Rectal smooth muscle tissue (tissue), 1 donor: ENCODE measurements around the gene ODAD4.

Experiments
- H3K27ac ChIP-seq: one replicate; pipeline ENCODE4 v1.7.0; 2013; ENCODE audit warnings: low read depth, low read length, inconsistent platforms
- H3K27me3 ChIP-seq: one replicate; pipeline ENCODE4 v1.7.0; 2013; ENCODE audit warnings: low read length; ENCODE audit not compliant: control insufficient read depth, insufficient read depth
- H3K36me3 ChIP-seq: one replicate; pipeline ENCODE4 v1.7.0; 2013; ENCODE audit warnings: low read length; ENCODE audit not compliant: control insufficient read depth, insufficient read depth
- H3K4me1 ChIP-seq: one replicate; pipeline ENCODE4 v1.7.0; 2013; ENCODE audit warnings: low read length; ENCODE audit not compliant: control insufficient read depth, insufficient read depth
- H3K4me3 ChIP-seq: one replicate; pipeline ENCODE4 v1.7.0; 2013; ENCODE audit warnings: low read length
- H3K9ac ChIP-seq: one replicate; pipeline ENCODE4 v1.7.0; 2013; ENCODE audit warnings: low read length

ODAD4 gene

GRCh38 chr17:41904242-41904841 is 26.1 kb upstream of the ODAD4 start:
- Histone ChIP-seq H3K27me3 (no peaks in the 10 kb centered on the region), H3K4me3 (no peak overlapping the region), H3K27ac (no peak overlapping the region), H3K36me3 (peaks cover 20% of the 10 kb centered on the region), H3K9ac (no peak overlapping the region), H3K4me1 (no peaks in the 10 kb centered on the region)

- Histone ChIP-seq H3K4me3 (no peak overlapping the region), H3K4me1 (no peaks in the 10 kb centered on the region), H3K36me3 (peaks cover 25% of the 10 kb centered on the region), H3K9ac (no peak overlapping the region), H3K27ac (no peak overlapping the region), H3K27me3 (no peaks in the 10 kb centered on the region)
These were observed 25.2 kb upstream of the ODAD4 start for GRCh38 chr17:41905172-41905571.

- Histone ChIP-seq H3K27me3 (no peaks in the 10 kb centered on the region), H3K36me3 (peaks cover 33% of the 10 kb centered on the region), H3K9ac (no peak overlapping the region), H3K4me1 (no peaks in the 10 kb centered on the region), H3K4me3 (no peak overlapping the region), H3K27ac (no peak overlapping the region)
These were observed 23.8 kb upstream of the ODAD4 start for GRCh38 chr17:41906465-41907184.

- H3K36me3 ChIP-seq: peaks cover 32% of the 10 kb centered on the region
- no peaks in the 10 kb centered on the region for H3K4me1 ChIP-seq
- H3K4me3 ChIP-seq: no peak overlapping the region
- no peak overlapping the region for H3K27ac ChIP-seq
- H3K27me3 ChIP-seq: no peaks in the 10 kb centered on the region
- no peak overlapping the region for H3K9ac ChIP-seq
These were observed 23.2 kb upstream of the ODAD4 start for GRCh38 chr17:41907185-41907556.

GRCh38 chr17:41907633-41908539 is 22.5 kb upstream of the ODAD4 start:
- H3K4me3 ChIP-seq: no peak overlapping the region
- H3K4me1 ChIP-seq: no peaks in the 10 kb centered on the region
- no peak overlapping the region for H3K27ac ChIP-seq
- H3K36me3 ChIP-seq: peaks cover 39% of the 10 kb centered on the region
- H3K9ac ChIP-seq: no peak overlapping the region
- no peaks in the 10 kb centered on the region for H3K27me3 ChIP-seq

- Histone ChIP-seq H3K4me3 (no peak overlapping the region), H3K9ac (no peak overlapping the region), H3K27me3 (no peaks in the 10 kb centered on the region), H3K27ac (no peak overlapping the region), H3K36me3 (peaks cover 44% of the 10 kb centered on the region), H3K4me1 (no peaks in the 10 kb centered on the region)
These were observed 21.3 kb upstream of the ODAD4 start for GRCh38 chr17:41909088-41909487.

- no peak overlapping the region for H3K4me3 ChIP-seq
- no peaks in the 10 kb centered on the region for H3K27me3 ChIP-seq
- peaks cover 35% of the 10 kb centered on the region for H3K36me3 ChIP-seq
- H3K4me1 ChIP-seq: no peaks in the 10 kb centered on the region
- no peak overlapping the region for H3K27ac ChIP-seq
- H3K9ac ChIP-seq: no peak overlapping the region
These were observed 19.6 kb upstream of the ODAD4 start for GRCh38 chr17:41910701-41911391.

GRCh38 chr17:41912925-41913324 is 17.5 kb upstream of the ODAD4 start:
- Histone ChIP-seq H3K27ac (no peak overlapping the region), H3K4me1 (peaks cover 4% of the 10 kb centered on the region), H3K27me3 (no peaks in the 10 kb centered on the region), H3K4me3 (no peak overlapping the region), H3K9ac (no peak overlapping the region), H3K36me3 (peaks cover 34% of the 10 kb centered on the region)

- Histone ChIP-seq H3K9ac (no peak overlapping the region), H3K4me1 (peaks cover 4% of the 10 kb centered on the region), H3K36me3 (peaks cover 34% of the 10 kb centered on the region), H3K27ac (no peak overlapping the region), H3K27me3 (no peaks in the 10 kb centered on the region), H3K4me3 (no peak overlapping the region)
These were observed 16.6 kb upstream of the ODAD4 start for GRCh38 chr17:41913798-41914197.

GRCh38 chr17:41914358-41914766 is 16.1 kb upstream of the ODAD4 start:
- Histone ChIP-seq H3K27ac (no peak overlapping the region), H3K36me3 (peaks cover 33% of the 10 kb centered on the region), H3K27me3 (no peaks in the 10 kb centered on the region), H3K4me1 (peaks cover 5% of the 10 kb centered on the region), H3K9ac (no peak overlapping the region), H3K4me3 (no peak overlapping the region)

GRCh38 chr17:41915020-41915419 is 15.4 kb upstream of the ODAD4 start:
- Histone ChIP-seq H3K4me1 (peaks cover 10% of the 10 kb centered on the region), H3K27ac (no peak overlapping the region), H3K36me3 (peaks cover 28% of the 10 kb centered on the region), H3K4me3 (no peak overlapping the region), H3K27me3 (no peaks in the 10 kb centered on the region), H3K9ac (no peak overlapping the region)

- Histone ChIP-seq H3K4me3 (no peak overlapping the region), H3K36me3 (peaks cover 24% of the 10 kb centered on the region), H3K9ac (no peak overlapping the region), H3K4me1 (peaks cover 10% of the 10 kb centered on the region), H3K27me3 (no peaks in the 10 kb centered on the region), H3K27ac (no peak overlapping the region)
These were observed 14.9 kb upstream of the ODAD4 start for GRCh38 chr17:41915566-41915965.
